Breast epithelium (tissue), 4 donors: ENCODE results near the gene SFMBT2. TPM values are rescaled to one million over a fixed set of nuclear protein-coding genes. Genes with fewer than 3 reads are reported as not detected.

Experiments used
- DNase-seq, 2 donors: peaks; one replicate each; pipeline ENCODE4 v3.0.0-alpha.2; 2019; ENCODE audit warnings: low spot score in 2 of 2
- H3K27ac ChIP-seq, 2 donors: fragments of 200-600 bp; sonication (generic) in 1 of 2; one replicate each; pipeline ENCODE4 v1.5.1; 2016 to 2019; ENCODE audit warnings: mild to moderate bottlenecking in 1 of 2
- H3K27me3 ChIP-seq, 2 donors: fragments of 200-600 bp; sonication (generic) in 1 of 2; one replicate each; pipeline versions ENCODE4 v1.5.1 to v1.6.0; 2017 to 2019; ENCODE audit warnings: control low read depth in 1 of 2, mild to moderate bottlenecking in 1 of 2
- H3K36me3 ChIP-seq: fragments of 200-600 bp; one replicate; pipeline ENCODE4 v1.5.1; 2019
- H3K4me1 ChIP-seq, 2 donors: fragments of 200-600 bp; sonication (generic); one replicate each; pipeline ENCODE4 v1.5.1; 2016 to 2019; ENCODE audit warnings: control low read depth in 1 of 2
- H3K4me3 ChIP-seq, 3 donors: fragments of 200-600 bp; sonication (generic); 1 replicate in 2 of 3; 2 replicates in 1 of 3; pipeline ENCODE4 v1.5.1; 2016 to 2019; ENCODE audit warnings: mild to moderate bottlenecking in 3 of 3, moderate library complexity in 2 of 3
- H3K9me3 ChIP-seq, 2 donors: fragments of 200-600 bp; sonication (generic) in 1 of 2; one replicate each; pipeline ENCODE4 v1.5.1; 2016 to 2019; ENCODE audit warnings: control low read depth in 1 of 2
- CTCF ChIP-seq, 3 donors: fragments of 450-650 bp; IDR thresholded peaks; one replicate each; pipeline ENCODE4 v1.5.1; 2016 to 2017; ENCODE audit warnings: antibody characterized with exemption in 3 of 3, mild to moderate bottlenecking in 3 of 3, moderate library complexity in 3 of 3
- POLR2A ChIP-seq: fragments of 450-650 bp; IDR thresholded peaks from one replicate; pipeline ENCODE4 v1.6.1; 2016; ENCODE audit warnings: antibody characterized with exemption, mild to moderate bottlenecking, moderate library complexity
- POLR2AphosphoS5 ChIP-seq, 3 donors: sonication (generic); formaldehyde crosslinking; IDR thresholded peaks; one replicate each; pipeline ENCODE4 v1.6.1; 2017; ENCODE audit warnings: antibody characterized with exemption in 3 of 3
- intact Hi-C: fragments of 100-400 bp; cut with DNase I; formaldehyde crosslinking; loops from one replicate; pipeline ENCODE4 v1.15.1; 2023; ENCODE audit warnings: low total_unique reads
- total RNA-seq, 3 donors: library from RNA; depleted of rRNA; stranded (reverse); fragments of >200 nt; gene quantifications; one replicate each; pipeline ENCODE4 v1.1.0, GENCODE V29; 2016

Gene SFMBT2
- total RNA-seq, 3 donors from 2014 or later = 3.5 to 32.8 (median 22.8) TPM

DNA sequence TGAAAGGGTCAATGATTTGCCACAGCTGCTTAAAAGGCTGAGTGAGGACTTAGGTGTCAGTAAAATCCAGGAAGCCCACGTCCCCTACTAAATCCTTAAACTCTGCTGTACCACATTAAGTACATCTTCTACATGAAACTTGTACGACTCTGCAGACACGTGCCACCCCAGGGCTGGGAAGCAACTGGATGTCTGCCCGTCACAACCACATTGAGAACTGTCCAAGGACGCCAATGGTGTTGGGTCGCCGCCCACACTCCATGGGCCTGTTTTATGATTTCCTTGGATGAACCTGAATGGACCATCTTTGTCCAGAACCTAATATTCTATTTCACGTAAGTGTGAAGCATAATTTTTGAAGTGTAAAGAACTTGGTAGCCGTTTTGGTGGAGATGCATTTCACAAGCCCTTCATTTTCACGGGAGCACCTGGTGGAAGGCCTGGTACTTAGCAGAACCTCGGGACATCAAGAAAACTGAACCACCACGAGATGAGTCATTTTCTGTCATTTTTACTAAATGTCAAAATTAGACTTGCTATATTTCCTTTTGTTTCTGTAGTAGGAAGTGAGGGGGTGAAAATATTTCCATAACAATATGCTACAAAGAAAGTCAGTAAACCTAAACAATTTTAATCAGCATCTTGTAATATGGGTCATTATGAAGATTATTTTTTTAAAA lies 134.9 kb downstream of the SFMBT2 start:
- intact Hi-C loops = loop anchor here (2.0 kb wide), 1 partner anchor 61 kb away; no protein-coding TSS in a partner anchor
- no peaks in the 10 kb centered on the region for H3K27me3 ChIP-seq

GRCh38 chr10:7274293-7274692 lies 136.5 kb downstream of the SFMBT2 start:
- DNase-seq = no peak
- Histone ChIP-seq H3K9me3 (no peaks in the 10 kb centered on the region), H3K36me3 (no peaks in the 10 kb centered on the region), H3K4me1 (no peaks in the 10 kb centered on the region), H3K27ac (no peak overlapping the region), H3K4me3 (no peak overlapping the region), H3K27me3 (no peaks in the 10 kb centered on the region)
- TF ChIP-seq POLR2AphosphoS5 (IDR thresholded peaks at IDR 0.05) (no peak), POLR2A (no peak), CTCF (IDR thresholded peaks at IDR 0.05) (no peak)
- intact Hi-C loops = no loop called here

More for the DNA sequence above, 134.9 kb downstream of the SFMBT2 start:
- Histone ChIP-seq H3K36me3 (no peaks in the 10 kb centered on the region), H3K9me3 (no peaks in the 10 kb centered on the region), H3K4me3 (no peak overlapping the region), H3K27ac (no peak overlapping the region), H3K4me1 (no peaks in the 10 kb centered on the region)
- DNase-seq = no peak
- TF ChIP-seq POLR2A (no peak), POLR2AphosphoS5 (IDR thresholded peaks at IDR 0.05) (no peak), CTCF (IDR thresholded peaks at IDR 0.05) (no peak)

DNA sequence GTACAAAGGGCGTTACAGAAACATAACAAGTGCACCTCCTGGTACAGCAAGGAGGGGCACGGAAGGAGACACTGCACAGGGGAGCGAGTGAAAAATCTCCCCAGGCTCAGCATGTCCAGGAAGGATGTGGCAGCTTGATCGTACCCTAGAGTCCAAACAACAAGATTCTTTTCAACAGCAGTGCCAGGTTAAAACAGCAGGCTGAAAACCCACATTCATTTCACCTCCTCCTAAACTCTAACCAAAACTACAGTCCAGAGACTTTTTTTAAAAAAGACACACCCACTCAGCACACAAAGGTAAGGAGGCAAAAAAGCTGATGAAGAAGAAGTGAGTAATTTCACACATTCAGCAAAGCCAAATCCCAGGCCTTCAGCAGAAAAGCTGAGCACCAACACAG lies 138.8 kb downstream of the SFMBT2 start:
- H3K27me3 ChIP-seq = no peaks in the 10 kb centered on the region
- DNase-seq = no peak
- no peaks in the 10 kb centered on the region for H3K36me3 ChIP-seq
- no peak overlapping the region for H3K27ac ChIP-seq
- TF ChIP-seq POLR2AphosphoS5 (IDR thresholded peaks at IDR 0.05) = no peak
- TF ChIP-seq POLR2A = no peak
- no peak for TF ChIP-seq CTCF (IDR thresholded peaks at IDR 0.05)
- H3K4me3 ChIP-seq = no peak overlapping the region
- no peaks in the 10 kb centered on the region for H3K4me1 ChIP-seq
- intact Hi-C loops = no loop called here
- no peaks in the 10 kb centered on the region for H3K9me3 ChIP-seq

GRCh38 chr10:7269988-7270387 lies 140.8 kb downstream of the SFMBT2 start:
- no peak for DNase-seq
- H3K27ac ChIP-seq = peak overlapping the region in 1 of 2 donors; percentile 12
- intact Hi-C loops = no loop called here

DNA sequence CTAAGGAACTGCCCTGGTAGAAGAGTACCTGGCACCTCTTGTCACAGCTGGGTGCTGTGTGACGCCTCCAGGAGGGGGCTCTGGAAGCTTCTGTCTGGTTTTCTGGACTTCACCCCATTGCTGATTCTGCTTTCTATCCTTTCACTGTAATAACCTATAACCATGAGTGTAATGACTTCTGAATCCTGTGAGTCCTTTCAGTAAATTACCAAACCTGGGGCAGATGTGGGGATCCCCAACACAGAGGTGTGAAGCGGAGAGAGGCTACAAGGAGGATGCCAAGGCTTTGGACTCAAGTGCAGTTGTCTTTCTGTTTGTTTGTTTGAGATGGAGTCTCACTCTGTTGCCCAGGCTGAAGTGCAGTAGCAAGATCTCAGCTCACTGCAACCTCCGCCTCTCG lies 143.7 kb downstream of the SFMBT2 start:
- Histone ChIP-seq H3K4me1 (no peaks in the 10 kb centered on the region), H3K27me3 (no peaks in the 10 kb centered on the region), H3K36me3 (no peaks in the 10 kb centered on the region), H3K9me3 (no peaks in the 10 kb centered on the region), H3K4me3 (no peak overlapping the region), H3K27ac (no peak overlapping the region)
- DNase-seq = no peak
- intact Hi-C loops = no loop called here
- TF ChIP-seq CTCF (IDR thresholded peaks at IDR 0.05) (no peak), POLR2AphosphoS5 (IDR thresholded peaks at IDR 0.05) (no peak), POLR2A (no peak)

More at GRCh38 chr10:7269988-7270387, 140.8 kb downstream of the SFMBT2 start:
- Histone ChIP-seq H3K4me1 (no peaks in the 10 kb centered on the region), H3K9me3 (no peaks in the 10 kb centered on the region), H3K4me3 (no peak overlapping the region), H3K27me3 (no peaks in the 10 kb centered on the region), H3K36me3 (no peaks in the 10 kb centered on the region)
- TF ChIP-seq POLR2A (no peak), POLR2AphosphoS5 (IDR thresholded peaks at IDR 0.05) (no peak)
